Measurements from ENCODE around the gene C9orf50.
A peak's percentile ranks its signal among the peaks of the same experiment; 100 is the strongest.

The C9orf50 gene

GRCh38 chr9:129567842-129568559, 52.9 kb downstream of the C9orf50 start:
- Mint-ChIP-seq H3K36me3 (no peaks in the 10 kb centered on the region), H3K4me3 (peak overlapping the region; percentile 73), H3K27me3 (peaks cover 12% of the 10 kb centered on the region), H3K4me1 (peaks cover 14% of the 10 kb centered on the region), H3K27ac (peak overlapping the region; percentile 84), H3K9me3 (no peaks in the 10 kb centered on the region)

- no peak overlapping the region for H3K27ac Mint-ChIP-seq
- peaks cover 14% of the 10 kb centered on the region for H3K4me1 Mint-ChIP-seq
- H3K9me3 Mint-ChIP-seq: no peaks in the 10 kb centered on the region
- H3K36me3 Mint-ChIP-seq: no peaks in the 10 kb centered on the region
- peaks cover 12% of the 10 kb centered on the region for H3K27me3 Mint-ChIP-seq
- no peak overlapping the region for H3K4me3 Mint-ChIP-seq
Measured at GRCh38 chr9:129567329-129567728, 53.6 kb downstream of the C9orf50 start.

GRCh38 chr9:129566563-129567266, 54.2 kb downstream of the C9orf50 start:
- Mint-ChIP-seq H3K4me3 (no peak overlapping the region), H3K27me3 (peaks cover 11% of the 10 kb centered on the region), H3K4me1 (peaks cover 14% of the 10 kb centered on the region), H3K27ac (no peak overlapping the region), H3K9me3 (no peaks in the 10 kb centered on the region), H3K36me3 (no peaks in the 10 kb centered on the region)

- Mint-ChIP-seq H3K36me3 (no peaks in the 10 kb centered on the region), H3K9me3 (no peaks in the 10 kb centered on the region), H3K4me3 (no peak overlapping the region), H3K27me3 (peaks cover 1% of the 10 kb centered on the region), H3K27ac (peak overlapping the region; percentile 57), H3K4me1 (peaks cover under 1% of the 10 kb centered on the region)
Measured at GRCh38 chr9:129562917-129563316, 58.0 kb downstream of the C9orf50 start.

GRCh38 chr9:129562514-129562913, 58.4 kb downstream of the C9orf50 start:
- no peaks in the 10 kb centered on the region for H3K9me3 Mint-ChIP-seq
- peaks cover 1% of the 10 kb centered on the region for H3K27me3 Mint-ChIP-seq
- H3K27ac Mint-ChIP-seq: no peak overlapping the region
- H3K4me3 Mint-ChIP-seq: no peak overlapping the region
- H3K36me3 Mint-ChIP-seq: no peaks in the 10 kb centered on the region
- no peaks in the 10 kb centered on the region for H3K4me1 Mint-ChIP-seq
